Stimulated activated naive CD8-positive, alpha-beta T cell treated with anti-CD3 and anti-CD28 coated beads, Interleukin-15, Interleukin-2, amounts not matched to agents 100 ng/mL and 50 ng/mL, for 24 hours (primary cell): Measurements from ENCODE around the gene SCPEP1.
"Not testable (repeated sequence)": the region's sequence is repeated elsewhere in the genome, so short reads cannot be mapped to it uniquely, and the experiment has no call there.

Experiments
- H3K27ac Mint-ChIP-seq: one replicate; pipeline ENCODE4 v1.8.0; 2021; ENCODE audit warnings: mild to moderate bottlenecking, mixed read lengths
- H3K27me3 Mint-ChIP-seq: one replicate; pipeline ENCODE4 v1.8.0; 2021; ENCODE audit warnings: mixed read lengths
- H3K36me3 Mint-ChIP-seq: one replicate; pipeline ENCODE4 v1.8.0; 2021; ENCODE audit warnings: low read depth, mixed read lengths
- H3K4me1 Mint-ChIP-seq: one replicate; pipeline ENCODE4 v1.8.0; 2021; ENCODE audit warnings: low read depth, mixed read lengths
- H3K4me3 Mint-ChIP-seq: one replicate; pipeline ENCODE4 v1.8.0; 2021; ENCODE audit warnings: mild to moderate bottlenecking, mixed read lengths
- H3K9me3 Mint-ChIP-seq: one replicate; pipeline ENCODE4 v1.8.0; 2021; ENCODE audit warnings: mixed read lengths

Gene SCPEP1

DNA sequence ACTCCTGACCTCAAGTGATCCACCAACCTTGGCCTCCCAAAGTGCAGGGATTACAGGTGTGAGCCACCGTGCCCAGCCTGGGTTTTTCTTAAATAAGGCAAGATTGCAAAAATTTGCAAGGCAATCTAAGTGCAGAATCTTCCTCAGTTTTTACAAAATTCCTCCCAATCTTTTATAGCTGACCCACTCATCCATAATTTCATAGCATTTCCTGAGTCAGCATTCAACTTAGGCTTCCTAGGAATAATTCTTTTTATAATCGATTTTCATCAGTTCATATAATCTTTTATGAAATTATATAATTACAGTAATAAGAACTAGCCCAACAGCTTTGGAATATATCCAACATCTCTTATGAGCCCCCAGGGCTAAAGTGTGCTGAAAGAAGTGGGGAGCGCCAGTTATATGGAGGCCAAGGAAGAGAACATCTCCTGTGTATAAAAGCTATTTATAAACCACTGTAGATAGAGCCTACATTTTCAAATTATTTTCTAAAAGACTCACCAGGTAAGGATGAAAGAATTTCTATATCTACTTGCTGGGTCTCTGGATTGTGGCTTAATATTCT, 31.9 kb upstream of the SCPEP1 start:
- Mint-ChIP-seq H3K4me1 (no peaks in the 10 kb centered on the region), H3K9me3 (no peaks in the 10 kb centered on the region), H3K4me3 (no peak overlapping the region), H3K27me3 (no peaks in the 10 kb centered on the region), H3K36me3 (peaks cover 75% of the 10 kb centered on the region), H3K27ac (no peak overlapping the region)

DNA sequence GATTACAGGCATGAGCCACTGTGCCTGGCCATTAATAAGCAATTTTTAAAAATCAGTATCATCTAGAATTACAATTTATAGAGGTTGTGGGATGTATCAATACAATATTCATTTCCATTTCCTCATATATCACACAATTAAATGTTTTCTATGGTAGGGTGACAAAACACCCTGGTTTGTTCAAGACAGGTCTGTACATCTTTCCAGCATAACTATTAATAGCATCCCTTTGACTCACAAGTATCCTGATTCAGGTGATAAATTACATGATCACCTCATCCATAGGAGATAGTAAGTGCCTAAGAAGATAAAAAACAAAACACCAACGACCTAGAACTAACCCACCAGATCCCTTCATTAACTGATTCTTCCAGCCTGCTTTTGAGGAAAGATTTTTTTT, 30.2 kb upstream of the SCPEP1 start:
- H3K4me1 Mint-ChIP-seq: no peaks in the 10 kb centered on the region
- no peak overlapping the region for H3K4me3 Mint-ChIP-seq
- peak overlapping the region; percentile 38 for H3K27ac Mint-ChIP-seq
- H3K27me3 Mint-ChIP-seq: no peaks in the 10 kb centered on the region
- H3K36me3 Mint-ChIP-seq: peaks cover 64% of the 10 kb centered on the region
- no peaks in the 10 kb centered on the region for H3K9me3 Mint-ChIP-seq

DNA sequence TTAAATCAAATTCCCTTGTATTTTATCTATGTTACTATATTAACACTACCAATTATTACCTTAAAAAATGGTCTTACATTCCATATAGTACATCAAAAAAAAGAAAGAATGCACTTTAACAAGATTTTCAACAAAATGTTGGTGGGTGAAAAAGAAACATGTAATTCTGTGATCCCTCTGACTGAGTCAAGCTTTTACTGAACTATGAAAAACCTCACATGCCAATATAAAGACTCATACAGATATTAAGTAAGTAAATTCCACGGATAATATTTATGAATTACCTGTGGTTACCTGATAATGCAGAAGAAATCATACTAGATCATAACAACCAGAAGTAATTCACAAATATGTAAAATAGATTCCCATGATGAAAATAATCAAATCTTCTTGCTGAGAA, 29.4 kb upstream of the SCPEP1 start:
- Mint-ChIP-seq H3K9me3 (no peaks in the 10 kb centered on the region), H3K27ac (no peak overlapping the region), H3K36me3 (peaks cover 60% of the 10 kb centered on the region), H3K27me3 (no peaks in the 10 kb centered on the region), H3K4me3 (no peak overlapping the region), H3K4me1 (no peaks in the 10 kb centered on the region)

DNA sequence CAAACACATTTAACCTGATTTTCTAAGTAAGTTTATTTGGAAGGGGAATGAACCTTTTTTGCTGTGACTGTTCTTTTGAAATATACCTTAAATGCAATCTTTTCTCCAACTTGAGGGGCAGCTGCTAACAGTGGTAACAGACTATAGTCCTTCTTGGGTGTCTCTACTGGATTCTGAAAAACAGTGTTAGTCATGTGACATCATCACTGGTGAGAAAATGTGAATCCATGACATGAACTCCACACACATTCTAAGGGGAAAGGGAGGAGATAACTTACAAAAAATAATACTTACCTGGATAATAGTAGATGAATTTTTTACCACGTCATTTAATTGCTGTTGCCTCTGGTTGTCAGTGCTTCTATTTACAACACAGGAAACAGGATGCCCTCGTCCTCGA, 28.3 kb upstream of the SCPEP1 start:
- Mint-ChIP-seq H3K9me3 (no peaks in the 10 kb centered on the region), H3K27me3 (no peaks in the 10 kb centered on the region), H3K36me3 (peaks cover 56% of the 10 kb centered on the region), H3K4me1 (no peaks in the 10 kb centered on the region), H3K27ac (peak overlapping the region; percentile 22), H3K4me3 (no peak overlapping the region)

DNA sequence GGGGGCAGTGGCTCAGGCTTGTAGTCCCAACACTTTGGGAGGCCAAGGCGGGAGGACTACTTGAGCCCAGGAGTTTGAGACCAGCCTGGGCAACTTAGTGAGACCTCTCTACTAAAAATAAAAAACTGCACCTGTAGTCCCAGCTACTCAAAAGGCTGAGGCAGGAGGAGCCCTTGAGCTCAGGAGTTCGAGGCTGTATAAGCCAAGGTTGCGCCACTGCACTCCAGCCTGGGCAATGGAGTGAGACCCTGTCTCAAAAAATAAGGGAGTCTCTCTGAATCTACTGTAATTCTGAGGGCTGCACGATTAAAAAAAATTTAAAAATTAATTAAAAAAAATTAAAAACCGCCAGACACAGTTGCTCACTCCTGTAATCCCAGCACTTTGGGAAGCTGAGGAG, 20.9 kb upstream of the SCPEP1 start:
- Mint-ChIP-seq H3K4me1 (peaks cover 26% of the 10 kb centered on the region), H3K36me3 (peaks cover 4% of the 10 kb centered on the region), H3K27me3 (no peaks in the 10 kb centered on the region), H3K27ac (no peak overlapping the region), H3K4me3 (no peak overlapping the region), H3K9me3 (no peaks in the 10 kb centered on the region)

DNA sequence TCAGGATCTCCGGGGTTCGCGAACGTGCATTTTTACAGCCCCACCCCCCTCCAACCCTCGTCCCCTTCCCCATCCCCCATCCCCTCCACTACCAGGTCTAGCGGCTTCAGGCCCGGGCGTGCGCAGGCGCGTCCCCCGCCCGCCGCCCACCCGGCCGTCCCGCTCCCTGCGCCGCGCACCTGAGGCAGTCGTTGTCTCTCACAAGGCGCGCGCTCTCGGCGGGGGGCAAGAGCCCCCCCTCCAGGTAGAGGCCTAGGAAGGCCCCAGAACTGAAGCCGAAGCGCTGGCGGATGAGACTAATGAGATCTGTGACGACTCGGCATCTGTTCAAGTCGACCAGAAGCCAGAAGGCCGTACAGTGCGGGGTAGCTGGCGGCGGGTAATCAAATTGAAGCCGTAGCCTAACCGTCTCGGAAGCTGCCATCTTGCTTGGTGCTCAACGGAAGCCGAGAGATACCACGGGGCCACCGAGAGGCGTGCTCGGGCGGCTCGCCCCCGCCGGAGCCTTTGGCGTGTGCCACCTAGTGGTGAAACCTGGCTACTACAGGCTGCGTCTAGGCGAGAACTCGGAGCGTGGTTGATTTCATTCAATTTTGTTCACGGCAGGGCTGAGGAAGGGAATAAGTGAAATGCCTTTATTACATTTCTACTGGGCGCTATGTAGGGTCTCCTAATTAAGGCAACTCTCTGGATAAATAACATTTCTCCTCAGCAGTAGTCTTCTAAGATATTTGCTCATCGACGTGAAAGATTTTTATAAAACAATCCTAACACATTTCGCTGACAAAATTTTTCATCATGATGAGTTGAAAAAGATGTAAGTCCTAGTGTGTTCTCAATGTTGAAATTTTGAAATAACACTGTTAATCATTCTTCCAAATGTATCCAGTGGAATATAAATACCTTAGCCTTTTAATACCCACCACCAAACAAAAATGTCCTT, 17.1 kb upstream of the SCPEP1 start, which contains the start of gene COIL:
Gene COIL, minus strand, starts transcription at position 455 of the 943 bp plus-strand sequence. Its CDS starts 31 bp downstream, at position 424.
- Mint-ChIP-seq H3K4me1 (peaks cover 26% of the 10 kb centered on the region), H3K27me3 (no peaks in the 10 kb centered on the region), H3K27ac (peak within 1 kb of the TSS; percentile 85), H3K36me3 (no peaks in the 10 kb centered on the region), H3K9me3 (no peaks in the 10 kb centered on the region), H3K4me3 (peak within 1 kb of the TSS; percentile 84)

DNA sequence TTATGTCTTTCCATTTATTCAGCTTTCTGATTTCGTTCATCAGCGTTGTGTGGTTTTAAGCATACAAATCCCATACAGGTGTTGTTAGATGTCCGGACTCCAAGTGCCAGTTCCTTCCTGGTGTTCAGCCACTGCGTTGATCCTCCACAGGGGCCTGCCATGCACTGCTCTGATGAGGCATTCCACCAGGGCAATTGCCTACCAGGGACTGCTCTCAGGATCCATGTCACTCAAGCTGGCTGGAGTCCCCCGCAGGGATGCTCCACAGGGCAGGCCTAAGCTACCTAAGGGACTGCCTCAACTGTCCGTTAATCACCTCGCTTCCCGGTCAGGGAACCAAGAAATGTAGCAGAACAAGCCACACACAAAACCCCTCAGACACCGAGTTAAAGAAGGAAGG, 12.7 kb upstream of the SCPEP1 start:
- not testable (repeated sequence) for H3K36me3 Mint-ChIP-seq

DNA sequence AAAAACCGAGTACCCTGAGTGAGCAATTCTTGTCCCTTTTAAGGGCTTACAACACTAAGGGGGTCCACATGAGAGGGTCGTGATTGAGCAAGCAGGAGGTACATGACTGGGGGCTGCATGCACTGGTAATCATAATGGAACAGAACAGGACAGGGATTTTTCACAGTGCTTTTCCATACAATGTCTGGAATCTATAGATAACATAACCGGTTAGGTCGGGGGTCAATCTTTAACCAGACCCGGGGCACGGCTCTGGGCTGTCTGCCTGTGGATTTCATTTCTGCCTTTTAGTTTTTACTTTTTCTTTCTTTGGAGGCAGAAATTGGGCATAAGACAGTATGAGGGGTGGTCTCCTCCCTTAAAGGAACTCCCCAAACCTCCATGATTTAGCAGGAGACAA, 12.2 kb upstream of the SCPEP1 start:
- not testable (repeated sequence) for H3K4me1 Mint-ChIP-seq, H3K36me3 Mint-ChIP-seq, H3K4me3 Mint-ChIP-seq, H3K27me3 Mint-ChIP-seq, H3K27ac Mint-ChIP-seq, H3K9me3 Mint-ChIP-seq

More for the DNA sequence above, 12.7 kb upstream of the SCPEP1 start:
- not testable (repeated sequence) for H3K4me1 Mint-ChIP-seq, H3K27ac Mint-ChIP-seq, H3K27me3 Mint-ChIP-seq, H3K4me3 Mint-ChIP-seq, H3K9me3 Mint-ChIP-seq

DNA sequence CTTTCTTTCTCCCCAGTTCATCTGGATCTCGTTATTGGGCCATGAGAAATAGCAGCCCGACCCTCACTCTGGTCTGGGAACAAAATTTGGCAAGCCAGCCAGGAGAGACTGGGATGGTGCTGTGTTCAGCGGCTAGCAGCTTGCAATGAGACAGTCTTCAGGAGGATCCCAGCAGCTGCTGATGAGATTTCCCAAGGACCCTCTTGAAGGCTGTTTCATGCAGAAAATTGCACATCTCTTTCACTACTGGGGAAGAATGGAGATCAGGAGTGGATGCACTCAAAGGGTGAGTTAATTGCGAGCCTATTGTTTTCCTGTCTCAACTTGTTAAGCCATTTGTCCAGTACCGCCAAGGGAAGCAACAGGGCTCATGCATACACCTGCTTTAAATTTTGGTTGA, 11.6 kb upstream of the SCPEP1 start:
- Mint-ChIP-seq H3K9me3 (no peaks in the 10 kb centered on the region), H3K27ac (no peak overlapping the region), H3K4me1 (no peaks in the 10 kb centered on the region), H3K27me3 (no peaks in the 10 kb centered on the region), H3K4me3 (no peak overlapping the region), H3K36me3 (no peaks in the 10 kb centered on the region)

DNA sequence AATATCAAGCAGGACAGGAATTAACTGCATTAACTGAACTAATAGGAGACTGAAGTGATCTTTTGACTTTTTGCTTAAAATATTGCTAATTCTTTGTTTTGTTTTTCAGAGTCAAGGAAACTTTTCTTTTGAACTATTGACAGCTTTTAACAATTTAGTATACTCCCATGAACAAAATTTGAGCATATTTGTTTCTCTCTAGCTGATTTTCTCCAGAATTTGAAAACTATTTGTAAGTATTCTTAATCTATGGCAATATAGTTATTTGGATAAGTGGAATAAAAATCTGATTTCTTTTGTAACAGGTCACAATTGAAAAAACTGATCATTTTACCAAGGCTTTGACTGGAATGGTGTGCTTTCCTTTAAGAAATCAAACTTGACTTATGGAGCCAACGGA, 7.0 kb upstream of the SCPEP1 start:
- H3K27ac Mint-ChIP-seq: no peak overlapping the region
- no peaks in the 10 kb centered on the region for H3K36me3 Mint-ChIP-seq
- no peaks in the 10 kb centered on the region for H3K9me3 Mint-ChIP-seq
- no peak overlapping the region for H3K4me3 Mint-ChIP-seq
- H3K4me1 Mint-ChIP-seq: no peaks in the 10 kb centered on the region
- H3K27me3 Mint-ChIP-seq: peaks cover 4% of the 10 kb centered on the region

DNA sequence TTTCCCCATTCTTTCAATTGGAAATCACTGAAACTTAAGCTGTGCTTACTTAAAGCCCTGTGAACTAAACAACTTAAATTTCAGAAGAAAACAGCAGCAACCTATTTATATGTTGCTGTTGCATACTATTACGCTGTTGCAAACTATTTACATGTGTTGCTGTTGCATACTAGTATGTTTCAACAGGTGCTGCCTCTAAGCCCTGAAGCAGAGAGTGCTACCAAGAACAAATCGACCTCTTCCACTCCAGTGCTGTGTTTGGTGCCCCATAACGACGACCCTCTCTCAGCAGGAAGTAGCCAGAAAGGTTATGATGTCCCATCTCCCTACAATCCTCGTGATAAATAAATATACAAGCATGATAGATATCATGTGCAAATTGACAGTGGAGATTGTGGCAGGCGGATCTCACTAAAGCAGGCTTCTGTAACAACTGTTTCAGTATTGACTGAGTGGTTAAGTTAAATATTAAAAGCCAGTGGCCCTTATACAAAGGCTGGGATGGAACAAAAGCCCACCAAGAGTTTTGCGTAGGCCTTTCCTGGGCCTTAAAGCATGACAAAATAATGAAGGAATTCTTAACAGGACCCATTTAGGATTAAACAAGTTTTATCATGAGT, 5.7 kb upstream of the SCPEP1 start:
- Mint-ChIP-seq H3K36me3 (no peaks in the 10 kb centered on the region), H3K27ac (no peak overlapping the region), H3K27me3 (peaks cover 4% of the 10 kb centered on the region), H3K9me3 (no peaks in the 10 kb centered on the region), H3K4me3 (no peak overlapping the region), H3K4me1 (no peaks in the 10 kb centered on the region)

DNA sequence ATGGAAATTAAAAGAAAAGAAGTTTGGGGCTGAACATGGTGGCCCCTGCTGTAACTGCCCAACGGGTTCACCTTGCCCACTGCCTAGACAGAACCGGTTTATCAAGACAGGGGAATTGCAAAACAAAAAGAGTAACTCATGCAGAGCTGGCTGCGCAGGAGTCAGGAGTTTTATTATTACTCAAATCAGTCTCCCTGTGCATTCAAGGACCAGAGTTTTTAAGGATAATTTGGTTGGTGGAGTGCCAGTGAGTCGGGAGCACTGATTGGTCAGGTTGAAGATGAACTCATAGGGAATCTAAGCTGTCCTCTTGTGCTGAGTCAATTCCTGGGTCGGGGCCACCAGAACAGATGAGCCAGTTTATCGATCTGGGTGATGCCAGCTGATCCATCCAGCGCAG, 4.4 kb upstream of the SCPEP1 start:
- H3K4me3 Mint-ChIP-seq: no peak overlapping the region
- H3K4me1 Mint-ChIP-seq: peaks cover 9% of the 10 kb centered on the region
- H3K27me3 Mint-ChIP-seq: peaks cover 4% of the 10 kb centered on the region
- no peaks in the 10 kb centered on the region for H3K9me3 Mint-ChIP-seq
- no peak overlapping the region for H3K27ac Mint-ChIP-seq
- no peaks in the 10 kb centered on the region for H3K36me3 Mint-ChIP-seq

DNA sequence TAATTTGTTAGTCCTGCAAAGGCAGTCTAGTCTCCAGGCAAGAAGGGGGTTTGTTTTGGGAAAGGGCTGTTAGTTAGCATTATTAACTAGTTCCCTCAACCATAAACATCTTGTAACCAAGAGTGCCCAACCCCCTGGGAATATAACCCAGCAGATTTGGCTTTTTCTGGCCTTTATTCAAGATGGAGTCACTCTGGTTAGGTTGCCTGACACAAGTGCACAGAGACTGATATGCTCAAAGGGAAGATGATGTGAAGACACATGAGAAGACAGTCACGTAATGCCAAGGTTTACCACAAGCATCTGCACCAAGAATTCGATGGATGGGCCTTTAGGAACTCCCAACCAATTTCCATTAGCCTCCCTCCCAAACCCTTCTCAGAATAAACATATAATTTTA, 3.9 kb upstream of the SCPEP1 start:
- H3K9me3 Mint-ChIP-seq: no peaks in the 10 kb centered on the region
- no peak overlapping the region for H3K27ac Mint-ChIP-seq
- peaks cover 4% of the 10 kb centered on the region for H3K27me3 Mint-ChIP-seq
- peaks cover 15% of the 10 kb centered on the region for H3K4me1 Mint-ChIP-seq
- no peak overlapping the region for H3K4me3 Mint-ChIP-seq
- H3K36me3 Mint-ChIP-seq: no peaks in the 10 kb centered on the region

DNA sequence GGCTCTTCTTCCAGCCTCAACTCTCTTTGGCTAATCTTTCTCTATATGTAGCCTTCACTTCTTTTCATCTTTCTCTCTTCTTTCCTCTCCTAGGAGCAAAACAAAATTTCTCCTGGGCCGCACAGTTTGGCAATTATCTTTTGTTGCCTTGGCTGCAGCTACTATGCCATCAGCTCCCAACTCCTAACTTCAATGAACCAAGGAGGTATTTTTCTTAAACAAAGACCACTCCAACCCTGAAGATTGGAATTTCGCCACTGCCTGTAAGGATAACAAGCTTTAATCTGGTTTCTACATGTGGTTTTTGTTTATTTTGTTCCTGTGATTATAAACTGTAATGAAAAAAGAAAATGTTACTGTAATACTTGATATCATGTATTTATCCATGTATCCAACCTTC, 2.3 kb upstream of the SCPEP1 start:
- Mint-ChIP-seq H3K4me3 (no peak overlapping the region), H3K9me3 (no peaks in the 10 kb centered on the region), H3K27ac (no peak overlapping the region), H3K36me3 (no peaks in the 10 kb centered on the region), H3K27me3 (peaks cover 4% of the 10 kb centered on the region), H3K4me1 (peaks cover 18% of the 10 kb centered on the region)

DNA sequence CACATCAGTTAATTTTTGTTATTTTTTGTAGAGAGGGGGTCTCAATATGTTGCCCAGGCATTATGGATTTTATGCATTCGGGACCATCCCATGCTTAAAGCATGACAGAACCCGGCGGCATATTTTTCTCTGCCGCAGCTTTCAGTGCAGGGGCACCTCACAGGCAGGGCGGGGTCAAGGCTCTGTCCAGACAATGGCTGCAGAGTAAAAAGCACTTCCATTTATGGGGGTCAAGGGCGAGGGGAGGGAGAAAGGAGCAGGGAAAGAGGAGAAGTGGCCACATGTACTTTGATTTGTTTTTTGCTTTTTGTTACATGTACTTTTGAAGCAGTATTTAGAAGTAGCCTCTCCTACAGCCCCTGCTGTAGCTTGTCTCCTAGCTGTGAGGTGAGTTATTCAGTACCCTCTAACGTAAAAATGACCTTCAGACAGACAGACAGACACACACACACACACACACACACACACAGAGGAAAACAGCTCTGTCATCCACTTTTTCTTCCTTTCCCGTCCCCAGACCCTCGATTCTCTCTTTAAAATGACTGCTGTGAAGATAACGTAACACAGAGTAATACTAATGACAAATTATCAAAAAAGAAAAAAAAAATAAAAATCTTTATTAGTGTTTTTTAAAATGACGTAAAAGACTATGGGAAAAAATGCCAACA, 856 bp upstream of the SCPEP1 start:
- Mint-ChIP-seq H3K4me3 (peak overlapping the region; percentile 67), H3K9me3 (no peaks in the 10 kb centered on the region), H3K27ac (no peak overlapping the region), H3K4me1 (peaks cover 18% of the 10 kb centered on the region), H3K27me3 (peaks cover 4% of the 10 kb centered on the region), H3K36me3 (no peaks in the 10 kb centered on the region)
